Mesothelial cell of epicardium (in vitro differentiated cells): Measurements from ENCODE around the gene SLC6A3. TPM values are rescaled to one million over a fixed set of nuclear protein-coding genes. Genes with fewer than 3 reads are reported as not detected.
"Not testable (repeated sequence)": the region's sequence is repeated elsewhere in the genome, so short reads cannot be mapped to it uniquely, and the experiment has no call there.

ENCODE experiments used
- DNase-seq, 2 experiments: peaks; one replicate each; pipeline ENCODE4 v3.0.0; 2021; ENCODE audit warnings: low spot score in 2 of 2; ENCODE audit not compliant: unreplicated experiment in 2 of 2
- H3K27ac Mint-ChIP-seq: 2 replicates; pipeline ENCODE4 v1.8.0; 2021; ENCODE audit warnings: mixed read lengths
- H3K27me3 Mint-ChIP-seq: 2 replicates; pipeline ENCODE4 v1.8.0; 2021; ENCODE audit warnings: low read depth, mixed read lengths
- H3K36me3 Mint-ChIP-seq: 2 replicates; pipeline ENCODE4 v1.8.0; 2021; ENCODE audit warnings: mixed read lengths
- H3K4me1 Mint-ChIP-seq: 2 replicates; pipeline ENCODE4 v1.8.0; 2021; ENCODE audit warnings: mixed read lengths
- H3K4me3 Mint-ChIP-seq: 2 replicates; pipeline ENCODE4 v1.8.0; 2021; ENCODE audit warnings: mild to moderate bottlenecking, moderate library complexity, mixed read lengths
- H3K9me3 Mint-ChIP-seq: 2 replicates; pipeline ENCODE4 v1.8.0; 2021; ENCODE audit warnings: mixed read lengths
- CTCF ChIP-seq: fragments of 200-600 bp; sonication (generic); IDR thresholded peaks from one replicate; pipeline ENCODE4 v1.5.0; 2021; ENCODE audit warnings: antibody characterized with exemption; ENCODE audit not compliant: unreplicated experiment
- total RNA-seq: library from RNA; stranded (reverse); gene quantifications from 3 replicates; pipeline ENCODE4 v1.2.1, GENCODE V29; 2021

The SLC6A3 gene
- total RNA-seq, 1 donor from 2014 or later, result 0.04 TPM

GRCh38 chr5:1429496-1429895 is 15.7 kb downstream of the SLC6A3 start:
- H3K36me3 Mint-ChIP-seq, result peaks cover 4% of the 10 kb centered on the region
- peaks cover 59% of the 10 kb centered on the region for H3K9me3 Mint-ChIP-seq
- peaks cover 2% of the 10 kb centered on the region for H3K27me3 Mint-ChIP-seq
- no peak for DNase-seq
- H3K4me3 Mint-ChIP-seq, result no peak overlapping the region
- H3K4me1 Mint-ChIP-seq, result no peaks in the 10 kb centered on the region
- no peak for TF ChIP-seq CTCF
- H3K27ac Mint-ChIP-seq, result no peak overlapping the region

GRCh38 chr5:1429066-1429465 is 16.2 kb downstream of the SLC6A3 start:
- Mint-ChIP-seq H3K4me1 (no peaks in the 10 kb centered on the region), H3K4me3 (no peak overlapping the region), H3K27ac (no peak overlapping the region), H3K9me3 (peaks cover 56% of the 10 kb centered on the region), H3K36me3 (peaks cover 4% of the 10 kb centered on the region), H3K27me3 (peaks cover 2% of the 10 kb centered on the region)
- no peak for TF ChIP-seq CTCF
- no peak for DNase-seq

- peaks cover 4% of the 10 kb centered on the region for H3K36me3 Mint-ChIP-seq
- H3K9me3 Mint-ChIP-seq, result peaks cover 48% of the 10 kb centered on the region
- no peak overlapping the region for H3K4me3 Mint-ChIP-seq
- H3K27ac Mint-ChIP-seq, result no peak overlapping the region
- TF ChIP-seq CTCF, result no peak
- peaks cover 2% of the 10 kb centered on the region for H3K27me3 Mint-ChIP-seq
- no peaks in the 10 kb centered on the region for H3K4me1 Mint-ChIP-seq
- no peak for DNase-seq
These were observed 17.1 kb downstream of the SLC6A3 start for GRCh38 chr5:1428107-1428506.

GRCh38 chr5:1424716-1425115 is 20.5 kb downstream of the SLC6A3 start:
- peaks cover 2% of the 10 kb centered on the region for H3K27me3 Mint-ChIP-seq
- no peak for DNase-seq
- no peak overlapping the region for H3K4me3 Mint-ChIP-seq
- H3K4me1 Mint-ChIP-seq, result no peaks in the 10 kb centered on the region
- no peak for TF ChIP-seq CTCF
- H3K36me3 Mint-ChIP-seq, result peaks cover 4% of the 10 kb centered on the region
- peaks cover 33% of the 10 kb centered on the region for H3K9me3 Mint-ChIP-seq
- H3K27ac Mint-ChIP-seq, result no peak overlapping the region

GRCh38 chr5:1423901-1424603 is 21.2 kb downstream of the SLC6A3 start:
- H3K27me3 Mint-ChIP-seq, result peaks cover 2% of the 10 kb centered on the region
- no peaks in the 10 kb centered on the region for H3K4me1 Mint-ChIP-seq
- no peak for DNase-seq
- TF ChIP-seq CTCF, result no peak
- peaks cover 31% of the 10 kb centered on the region for H3K9me3 Mint-ChIP-seq
- H3K4me3 Mint-ChIP-seq, result no peak overlapping the region
- H3K36me3 Mint-ChIP-seq, result peaks cover 2% of the 10 kb centered on the region
- H3K27ac Mint-ChIP-seq, result no peak overlapping the region

- not testable (repeated sequence) for H3K4me3 Mint-ChIP-seq, H3K4me1 Mint-ChIP-seq, H3K27ac Mint-ChIP-seq, H3K27me3 Mint-ChIP-seq, H3K36me3 Mint-ChIP-seq, DNase-seq
- peaks cover 34% of the 10 kb centered on the region for H3K9me3 Mint-ChIP-seq
These were observed 22.7 kb downstream of the SLC6A3 start for GRCh38 chr5:1422522-1422921.
